ENCODE measurements around the gene ISLR.

GRCh38 chr15:74146277-74146800 is 27.2 kb upstream of the ISLR start:
- TF ChIP-seq POLR2A (IDR thresholded peaks at IDR 0.05) (no peak), CTCF (IDR thresholded peaks at IDR 0.05) (no peak), POLR2AphosphoS5 (IDR thresholded peaks at IDR 0.05) (no peak), EP300 (IDR thresholded peaks at IDR 0.05) (no peak)

Measured in sigmoid colon (tissue), 4 donors.